HG03575 (cell line): ENCODE data around the gene ANXA3.

Experiments
- ATAC-seq: cut with Tn5 transposase; IDR thresholded peaks from one replicate; pipeline ENCODE4 v1.9.1; 2021; ENCODE audit not compliant: unreplicated experiment, insufficient number of reproducible peaks, low FRiP score; ENCODE audit errors: extremely low read depth

ANXA3 gene

DNA sequence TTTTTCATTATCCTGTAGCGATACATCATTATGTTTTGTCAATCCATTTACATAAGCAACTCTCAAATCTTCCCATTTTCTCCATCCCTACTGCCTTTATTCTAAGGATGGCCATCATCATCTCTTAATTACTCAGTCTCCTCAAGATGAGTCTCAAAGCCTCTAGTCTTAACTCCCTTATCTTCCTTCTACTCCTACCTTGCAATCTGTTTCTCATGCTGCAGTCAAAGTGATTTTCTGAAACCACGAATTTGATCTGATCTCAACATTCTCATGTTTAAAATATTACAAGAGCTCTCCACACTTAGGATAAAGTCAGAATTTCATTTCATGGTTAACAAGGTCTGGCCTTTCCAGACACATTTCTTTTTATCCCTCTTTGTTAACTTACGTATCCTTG, 51.8 kb downstream of the ANXA3 start:
- no peak for ATAC-seq

DNA sequence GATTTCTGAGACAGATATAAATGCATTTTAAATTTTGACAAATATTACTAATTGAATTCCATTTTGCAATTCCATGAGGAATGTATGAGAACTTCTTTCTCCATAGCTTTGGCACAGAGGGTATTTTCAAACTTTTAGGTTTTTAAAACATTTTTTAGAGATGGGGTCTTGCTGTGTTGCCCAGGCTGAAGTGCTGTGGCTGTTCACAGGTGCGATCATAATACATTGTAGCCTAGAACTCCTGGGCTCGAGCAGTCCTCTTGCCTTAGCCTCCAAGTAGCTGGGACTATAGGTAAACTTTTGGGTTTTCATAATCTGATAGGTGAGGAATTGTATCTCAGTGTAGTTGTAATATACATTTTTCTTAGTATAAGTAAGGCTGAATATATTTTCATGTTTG, 53.4 kb downstream of the ANXA3 start:
- no peak for ATAC-seq

DNA sequence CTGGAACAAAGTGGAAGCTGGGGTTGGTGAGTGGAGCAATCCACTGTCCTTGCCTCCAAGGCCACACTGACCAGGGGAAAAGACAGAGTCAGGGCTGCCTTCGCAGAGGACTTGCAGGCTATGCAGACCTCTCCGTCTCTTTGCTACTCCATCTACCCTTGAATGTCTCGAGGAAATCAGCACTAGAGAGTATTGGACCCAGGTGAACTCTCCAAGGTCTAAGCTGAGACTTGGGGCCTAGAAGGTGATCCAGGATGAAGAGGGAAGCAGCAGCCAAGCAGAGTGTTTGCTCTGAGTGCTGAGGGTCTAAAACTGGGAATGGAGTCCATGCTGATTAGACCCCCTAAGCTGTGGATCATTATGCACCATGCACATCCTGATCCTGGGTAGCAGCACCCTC, 54.5 kb downstream of the ANXA3 start:
- no peak for ATAC-seq

DNA sequence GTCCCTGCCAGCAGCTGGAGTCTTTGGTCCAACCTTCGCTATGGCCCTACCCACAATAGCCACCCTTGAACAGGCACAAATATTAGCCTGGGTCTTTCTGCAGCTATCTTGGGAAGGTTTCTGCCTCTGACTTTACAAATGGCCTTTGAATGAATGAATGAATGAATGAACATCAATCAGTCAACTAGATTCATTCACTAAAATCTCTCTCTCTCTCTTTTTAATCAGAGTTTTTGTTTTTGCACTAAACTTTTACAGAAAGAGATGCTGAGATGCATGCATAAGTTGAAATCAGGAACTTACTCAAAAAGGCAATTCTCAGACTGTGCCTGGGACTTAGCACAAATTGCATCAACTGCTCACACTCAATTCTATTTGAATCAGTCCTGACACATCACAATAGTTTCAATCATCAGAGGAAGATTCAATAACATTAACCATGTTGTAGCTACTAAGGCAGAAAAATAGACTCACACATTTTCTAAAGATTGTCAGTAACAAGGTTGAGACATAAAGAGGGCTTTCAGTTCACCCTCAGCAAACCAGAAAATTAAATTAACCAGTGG, 55.0 kb downstream of the ANXA3 start:
- no peak for ATAC-seq

DNA sequence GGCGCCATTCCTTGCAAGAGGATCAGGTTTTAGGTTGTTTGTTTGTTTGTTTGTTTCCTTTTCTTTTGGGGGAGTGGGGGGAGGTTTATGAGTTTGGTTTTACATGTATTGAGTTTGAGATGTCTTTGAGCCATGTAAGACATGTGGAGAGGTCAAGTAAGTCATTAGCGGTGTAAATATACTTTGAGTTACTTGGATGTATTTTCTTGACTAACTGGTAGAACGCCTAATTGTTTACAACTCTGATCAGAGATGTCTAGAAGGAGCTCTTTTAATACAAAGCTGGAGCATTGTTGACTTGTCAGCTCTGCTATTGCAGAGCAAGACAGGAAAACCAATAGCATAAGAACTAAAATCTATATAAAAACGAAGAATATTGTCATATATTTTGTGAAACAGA, 57.1 kb downstream of the ANXA3 start:
- ATAC-seq: no peak

DNA sequence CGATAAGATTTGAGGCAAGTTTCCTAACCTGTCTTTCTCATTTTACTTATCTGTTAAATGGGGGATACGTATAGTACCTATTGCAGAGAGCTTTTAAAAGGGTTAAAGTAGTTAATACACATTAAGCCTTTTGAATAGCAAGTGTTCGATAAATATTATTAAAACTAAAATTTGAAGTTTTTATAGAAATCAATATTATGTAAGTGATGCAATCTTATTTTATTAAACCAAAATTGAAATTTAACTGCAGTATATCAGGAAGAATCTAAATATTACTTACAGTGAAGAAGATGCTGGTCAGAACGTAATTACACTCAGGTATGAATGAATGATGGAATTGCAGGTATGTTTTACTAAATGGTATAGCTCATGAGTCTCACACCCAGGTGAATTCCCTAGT, 58.0 kb downstream of the ANXA3 start:
- no peak for ATAC-seq

DNA sequence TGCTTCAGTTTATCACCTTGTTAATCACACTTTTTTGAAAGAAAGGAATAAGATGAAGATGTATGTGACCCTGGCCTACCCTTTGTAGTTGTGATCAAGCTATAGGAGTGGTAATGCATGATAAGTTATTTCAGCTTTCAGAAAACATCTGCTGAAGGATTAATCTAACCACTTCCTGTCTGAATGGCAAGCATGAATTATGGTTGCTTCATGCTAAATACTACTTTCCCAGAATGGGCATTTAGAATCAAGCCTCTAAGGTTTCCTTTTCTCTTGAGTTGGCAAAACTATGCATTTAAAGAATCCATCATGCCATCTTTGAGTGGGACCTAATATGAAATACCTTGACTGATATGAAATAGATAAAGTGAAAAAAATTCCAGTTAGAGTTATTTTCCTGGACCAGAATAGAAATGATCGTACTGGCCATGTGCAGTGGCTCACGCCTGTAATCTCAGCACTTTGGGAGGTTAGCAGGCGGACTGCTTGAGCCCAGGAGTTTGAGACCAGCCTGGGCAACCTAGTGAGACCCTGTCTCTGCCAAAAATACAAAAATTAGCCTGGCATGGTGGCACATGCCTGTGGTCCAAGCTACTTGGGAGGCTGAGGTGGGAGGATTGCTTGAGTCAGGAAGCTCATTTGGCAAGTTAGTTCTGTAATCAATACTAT, 59.1 kb downstream of the ANXA3 start:
- no peak for ATAC-seq

DNA sequence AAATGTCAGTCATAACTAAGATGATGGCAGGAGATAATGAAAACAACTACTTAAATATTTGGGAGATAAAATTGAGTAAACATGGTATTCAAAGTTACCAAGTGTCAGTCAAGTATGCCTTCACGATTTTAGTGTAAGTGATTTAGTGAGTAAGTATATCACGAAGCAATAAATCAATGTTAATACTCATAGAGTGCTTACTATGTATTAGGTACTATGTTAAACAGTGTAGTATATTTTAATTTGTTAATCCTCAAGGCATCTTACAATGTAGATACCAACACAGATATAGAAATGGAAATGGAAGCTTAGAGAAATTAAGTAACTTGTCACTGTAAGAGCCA, 59.6 kb downstream of the ANXA3 start:
- no peak for ATAC-seq

DNA sequence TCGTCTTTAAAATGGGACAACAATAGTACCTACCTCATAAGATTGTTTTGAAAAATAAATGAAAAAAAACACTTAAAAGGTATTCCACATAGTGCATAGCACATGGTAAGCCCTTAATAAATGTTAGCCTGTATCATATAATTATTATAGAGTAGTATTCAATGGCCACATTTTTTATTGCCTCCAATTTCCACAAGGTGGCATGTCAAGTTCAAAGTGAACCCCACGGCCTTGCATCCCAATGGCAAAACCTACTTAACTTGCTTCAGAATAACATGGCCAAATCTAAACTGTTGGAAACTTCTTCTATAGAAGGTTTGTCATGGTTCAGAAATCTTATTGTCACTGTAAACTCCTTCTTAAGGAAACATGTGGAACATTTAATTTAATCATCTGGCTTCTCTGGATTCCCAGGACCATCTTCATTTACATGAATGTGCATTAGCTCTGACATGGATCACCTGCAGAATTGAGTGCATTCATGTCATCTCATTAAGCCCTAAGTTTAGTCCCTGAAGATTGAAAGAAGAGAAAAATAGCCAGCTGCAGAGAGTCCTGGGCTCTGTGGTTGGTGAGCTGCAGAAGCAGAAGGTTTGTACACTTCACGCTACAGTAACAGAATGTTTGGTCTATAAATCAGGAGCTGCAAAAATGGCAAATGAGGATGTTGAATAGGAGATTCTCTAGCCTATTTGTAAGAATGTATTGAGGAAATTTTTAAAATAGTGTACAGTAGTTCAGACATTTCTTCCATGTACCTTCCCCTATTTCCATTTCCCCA, 61.0 kb downstream of the ANXA3 start:
- ATAC-seq: no peak

DNA sequence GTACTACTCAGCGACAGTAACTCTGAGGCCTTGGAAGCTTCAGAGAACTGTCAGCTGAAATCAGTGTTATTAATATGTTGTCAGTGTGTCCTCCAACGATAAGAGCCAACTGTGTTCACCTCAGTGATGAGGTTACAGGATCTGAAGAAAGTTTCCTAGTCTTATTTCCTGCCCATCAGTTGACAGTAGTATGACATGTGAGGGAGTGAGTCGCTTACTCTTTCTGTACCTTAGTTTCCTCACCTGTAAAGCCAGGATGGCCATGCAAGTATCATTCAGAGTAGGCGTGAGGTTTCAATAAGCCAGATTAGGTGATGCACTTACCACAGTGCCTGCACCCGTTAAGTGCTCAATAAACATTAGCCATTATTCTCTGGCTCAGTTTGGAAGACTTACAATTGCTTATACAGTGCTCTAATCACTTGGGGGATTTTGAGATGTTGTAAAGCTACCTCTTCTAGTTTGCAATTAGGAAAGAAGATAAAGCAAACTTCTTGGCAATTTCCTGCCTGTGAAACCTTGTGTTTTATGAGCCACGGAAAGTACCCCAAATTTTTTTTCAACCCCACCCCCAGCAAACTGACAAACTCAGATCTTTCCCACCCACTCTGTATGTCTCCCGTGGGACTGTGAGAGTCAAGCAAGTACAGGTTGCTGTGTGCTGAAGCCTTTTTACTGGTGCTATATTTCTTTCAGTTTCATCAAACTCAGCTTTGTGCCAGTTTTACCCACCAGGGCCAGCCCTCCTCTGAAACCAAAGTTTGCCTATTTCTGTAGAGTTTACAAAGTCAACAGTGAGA, 62.2 kb downstream of the ANXA3 start:
- ATAC-seq: peak; percentile 81

DNA sequence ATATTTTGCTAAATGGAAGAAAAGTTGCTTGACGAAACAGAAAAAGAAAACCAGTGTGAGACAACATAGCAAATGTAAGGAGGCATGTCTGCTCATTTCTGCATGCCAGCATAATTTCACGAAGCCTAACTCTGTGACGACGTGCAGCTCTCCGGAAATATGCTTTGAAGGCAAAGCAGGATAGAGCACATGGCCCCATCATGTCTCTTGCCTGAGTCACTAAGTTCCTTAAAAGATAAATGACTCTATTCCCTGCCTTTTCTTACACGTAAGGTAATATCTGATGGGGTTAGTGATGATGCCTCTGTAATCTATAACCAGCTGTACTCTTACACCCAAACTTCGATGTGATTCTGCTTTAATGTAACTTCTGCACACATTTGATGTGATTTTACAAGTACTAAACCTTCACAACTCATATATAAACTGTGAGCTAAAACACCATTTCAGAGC, 64.5 kb downstream of the ANXA3 start:
- no peak for ATAC-seq

DNA sequence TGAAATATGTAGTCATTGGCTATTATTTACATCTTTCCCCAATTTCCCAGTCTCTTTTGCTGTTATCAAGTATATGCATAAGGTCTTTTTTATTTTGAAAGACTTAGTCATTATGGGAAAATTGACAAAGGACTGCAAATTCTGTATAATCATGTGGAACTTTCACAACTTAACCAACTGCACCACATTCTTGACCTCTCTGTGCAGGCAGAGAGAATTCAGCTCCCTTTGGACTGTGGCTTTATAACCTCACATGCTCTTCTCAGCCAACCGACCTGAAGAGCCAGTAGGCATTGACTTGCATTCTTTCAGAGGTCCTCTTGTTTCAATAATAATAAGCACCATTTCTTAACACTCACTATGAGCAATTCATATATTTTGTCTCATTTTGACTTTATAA, 66.9 kb downstream of the ANXA3 start:
- ATAC-seq: no peak

DNA sequence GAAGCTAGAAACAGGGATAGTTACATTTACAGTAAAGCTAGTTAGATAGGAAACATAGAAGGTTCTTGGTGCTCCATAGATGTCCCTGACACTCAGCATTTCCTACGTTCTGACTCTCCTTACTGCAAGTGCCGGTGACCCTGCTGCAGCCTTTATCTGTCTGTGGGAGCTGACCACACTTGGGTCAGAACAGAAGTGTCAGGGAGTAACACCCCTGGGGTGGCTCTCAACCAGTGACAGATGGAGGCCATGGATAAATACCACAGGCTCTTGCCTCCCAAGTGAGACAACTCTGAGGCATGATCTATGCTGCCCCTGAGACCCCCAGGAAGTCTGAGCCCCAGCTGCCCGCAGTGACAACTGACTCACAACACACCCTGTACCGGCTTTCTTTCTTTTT, 69.8 kb downstream of the ANXA3 start:
- ATAC-seq: no peak

DNA sequence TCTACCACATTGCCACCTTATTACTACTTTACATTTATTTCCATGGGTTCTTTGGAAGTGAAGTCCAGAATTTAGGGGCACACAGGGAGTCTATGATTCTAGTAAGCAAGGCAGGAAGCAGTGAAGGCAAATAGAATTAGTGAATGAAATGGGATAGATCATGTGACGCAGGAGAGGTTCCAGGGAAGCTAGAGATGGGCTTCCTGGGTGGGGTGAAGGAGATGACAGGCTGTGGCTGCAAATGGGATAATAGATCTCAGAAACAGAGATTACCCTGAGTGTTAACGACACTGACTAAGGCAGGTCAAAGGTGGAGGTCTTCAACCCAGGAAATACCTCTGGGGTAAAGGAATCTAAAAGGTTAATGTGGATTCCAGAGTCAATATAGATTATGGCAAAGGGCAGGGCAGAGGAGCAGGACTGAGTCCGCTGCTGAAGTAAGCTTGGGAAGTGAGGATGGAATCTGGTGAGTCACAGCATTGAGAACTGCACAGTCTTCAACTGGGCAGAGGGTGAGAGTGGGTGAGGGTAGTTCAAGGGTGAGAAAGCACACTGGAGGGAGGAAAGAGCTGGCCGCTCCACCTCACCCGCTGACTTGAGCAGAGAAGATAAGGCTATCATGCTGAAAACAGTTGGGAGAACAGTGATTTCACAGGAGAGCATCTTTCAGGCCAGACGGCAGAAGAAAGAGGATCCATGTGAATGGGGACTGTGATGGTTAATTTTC, 70.8 kb downstream of the ANXA3 start:
- no peak for ATAC-seq

DNA sequence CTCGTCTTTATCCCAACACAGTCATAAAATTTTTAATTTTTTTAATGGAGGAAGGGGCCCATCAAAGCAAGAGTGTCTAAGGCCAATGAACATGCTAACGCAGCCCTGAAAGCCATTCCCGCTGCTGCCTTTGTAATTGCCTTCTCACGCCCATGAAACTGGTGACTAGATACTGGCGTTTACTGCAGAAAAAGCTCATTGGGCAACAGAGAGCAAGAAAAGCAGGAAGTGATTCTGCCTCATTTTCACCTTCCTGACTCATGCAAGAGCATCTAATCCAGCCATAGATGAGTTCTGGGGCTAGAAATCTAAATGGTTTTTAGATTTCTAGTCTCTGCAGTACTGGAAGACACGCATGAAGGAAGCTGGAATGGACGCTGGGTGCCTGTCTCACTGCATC, 72.5 kb downstream of the ANXA3 start:
- no peak for ATAC-seq

DNA sequence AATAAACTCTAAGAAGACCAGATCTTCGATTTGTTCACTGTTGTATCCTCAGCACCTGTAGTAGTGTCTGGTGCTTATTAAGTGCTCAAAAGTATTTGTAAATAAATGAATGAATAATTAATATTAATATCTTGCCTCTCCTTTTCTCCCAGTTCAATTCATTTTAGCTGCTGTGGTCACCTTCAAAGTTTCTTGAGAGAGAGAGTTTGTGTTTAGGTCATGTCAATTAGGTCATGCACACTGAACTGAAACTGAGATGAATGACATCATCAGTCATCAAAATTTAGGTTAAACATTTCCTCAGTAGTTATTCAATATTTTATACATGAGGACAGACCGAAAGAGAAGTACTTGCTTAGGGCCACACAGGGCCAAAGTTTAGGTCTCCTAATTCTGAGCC, 73.5 kb downstream of the ANXA3 start:
- ATAC-seq: no peak

DNA sequence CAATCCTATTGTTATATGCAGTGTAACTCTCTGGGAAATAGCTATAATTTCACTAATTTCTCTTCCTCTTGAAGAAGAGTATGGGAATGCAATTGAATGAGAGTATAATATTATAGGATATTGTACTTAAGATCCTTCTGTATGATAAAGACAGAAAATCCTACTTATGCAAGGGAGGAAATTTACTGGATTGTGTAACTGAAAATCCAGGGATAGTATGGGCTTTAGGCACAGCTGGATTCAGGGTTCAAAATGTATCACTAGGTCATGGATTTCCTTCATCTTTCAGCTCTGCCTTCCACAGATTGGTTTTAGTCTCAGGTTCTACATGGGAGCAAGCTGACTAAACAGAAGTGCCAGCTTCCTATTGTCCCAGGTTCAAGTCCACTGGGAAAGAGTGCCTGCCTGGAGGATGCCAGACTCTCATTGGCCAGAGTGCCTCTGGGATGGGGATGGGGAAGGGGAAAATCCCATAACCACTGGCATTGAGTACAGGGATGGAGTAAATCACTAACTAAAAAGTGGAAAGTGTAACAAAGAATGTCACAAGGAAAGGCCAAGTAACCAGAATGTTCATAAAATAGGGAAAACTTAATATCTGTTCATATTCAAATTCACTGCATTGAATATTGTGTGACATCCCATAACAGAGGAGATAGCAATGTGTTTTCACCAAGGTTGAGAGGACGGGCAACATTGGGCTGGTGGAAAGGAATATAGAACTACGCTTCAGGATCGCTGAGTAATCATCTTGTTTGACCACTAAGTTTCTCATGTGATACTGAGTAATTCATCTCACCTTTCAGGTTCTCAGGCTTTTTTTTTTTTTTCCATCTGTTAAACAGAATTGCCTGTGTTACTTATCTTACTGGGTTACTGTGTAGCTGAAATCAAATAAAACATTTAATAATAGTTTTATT, 75.7 kb downstream of the ANXA3 start:
- ATAC-seq: no peak

DNA sequence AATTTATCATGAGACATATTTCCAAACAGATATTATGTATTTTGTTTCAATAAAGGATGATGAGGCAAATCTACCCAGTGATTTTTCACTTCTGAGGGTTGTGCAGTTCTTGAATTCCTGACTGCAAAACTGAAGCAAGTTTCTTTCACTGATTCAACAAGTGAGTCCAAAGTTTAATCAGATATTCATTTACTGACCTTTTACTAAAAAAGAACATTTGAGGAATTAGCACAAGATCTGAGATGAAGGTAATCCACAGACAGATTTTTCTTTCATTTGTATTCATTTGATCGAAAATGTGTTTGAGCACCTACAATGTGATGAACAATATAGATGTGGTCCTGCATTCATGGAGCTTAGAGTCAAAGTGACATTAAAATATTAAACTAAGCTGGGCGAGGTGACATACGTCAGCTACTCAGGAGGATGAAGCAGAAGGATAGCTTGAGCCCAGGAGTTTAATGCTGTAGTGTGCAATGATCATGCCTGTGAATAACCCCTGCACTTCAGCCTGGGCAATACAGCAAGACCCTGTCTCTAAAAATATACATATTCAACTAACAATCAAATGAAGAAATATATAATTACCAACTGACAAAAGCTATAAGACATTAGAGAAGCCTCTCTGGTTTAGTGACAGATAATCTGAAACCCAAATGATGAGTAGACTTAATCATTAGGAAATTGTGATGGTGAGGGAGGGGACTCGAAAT, 76.6 kb downstream of the ANXA3 start:
- no peak for ATAC-seq
